NT2/D1 (cell line): ENCODE measurements around the gene METTL16.

Source experiments
- SUZ12 ChIP-seq: IDR thresholded peaks from 2 replicates; pipeline ENCODE4 v1.6.1; 2011; ENCODE audit not compliant: insufficient read length, insufficient read depth; ENCODE audit errors: extremely low read depth
- YY1 ChIP-seq: IDR thresholded peaks from 2 replicates; pipeline ENCODE4 v1.6.1; 2011; ENCODE audit not compliant: insufficient read length, insufficient read depth
- ZNF274 ChIP-seq: IDR thresholded peaks from 2 replicates; pipeline ENCODE4 v1.6.1; 2011; ENCODE audit warnings: mild to moderate bottlenecking, low read depth, low read length

- no peak for TF ChIP-seq ZNF274
- no peak for TF ChIP-seq YY1
- no peak for TF ChIP-seq SUZ12
Measured at GRCh38 chr17:2500446-2500845, 11.2 kb downstream of the METTL16 start.
